HuH-7 (cell line): ENCODE results near the gene ENTPD8.

Experiments
- DNase-seq: peaks from one replicate; pipeline ENCODE4 v3.0.0; 2011; ENCODE audit warnings: low spot score

ENTPD8 gene

GRCh38 chr9:137441289-137441934, at the start of gene ENTPD8:
TSS of gene ENTPD8 (minus strand) at chr9:137441357. CDS start at chr9:137438285, 3,072 bp downstream.
- peak; percentile 98 for DNase-seq

- DNase-seq, result no peak
These were observed 49.5 kb upstream of the ENTPD8 start for GRCh38 chr9:137490532-137491186.

- DNase-seq, result no peak
These were observed 47.7 kb upstream of the ENTPD8 start for GRCh38 chr9:137488906-137489305.

GRCh38 chr9:137488327-137488653, 47.1 kb upstream of the ENTPD8 start:
- DNase-seq, result no peak

GRCh38 chr9:137487454-137488326, 46.5 kb upstream of the ENTPD8 start:
- no peak for DNase-seq

GRCh38 chr9:137486545-137487453, 45.6 kb upstream of the ENTPD8 start:
- no peak for DNase-seq

- no peak for DNase-seq
These were observed 45.0 kb upstream of the ENTPD8 start for GRCh38 chr9:137486141-137486490.

GRCh38 chr9:137485343-137486140, 44.4 kb upstream of the ENTPD8 start:
- no peak for DNase-seq

GRCh38 chr9:137484551-137485315, 43.6 kb upstream of the ENTPD8 start:
- DNase-seq, result no peak

GRCh38 chr9:137482094-137482781, 41.1 kb upstream of the ENTPD8 start:
- no peak for DNase-seq

- no peak for DNase-seq
These were observed 39.8 kb upstream of the ENTPD8 start for GRCh38 chr9:137480686-137481683.

- DNase-seq, result no peak
These were observed 38.9 kb upstream of the ENTPD8 start for GRCh38 chr9:137479892-137480685.

- DNase-seq, result no peak
These were observed 38.1 kb upstream of the ENTPD8 start for GRCh38 chr9:137478962-137479861.

- no peak for DNase-seq
These were observed 37.4 kb upstream of the ENTPD8 start for GRCh38 chr9:137478613-137478961.

- no peak for DNase-seq
These were observed 36.8 kb upstream of the ENTPD8 start for GRCh38 chr9:137477778-137478612.

GRCh38 chr9:137476856-137477255, 35.7 kb upstream of the ENTPD8 start:
- DNase-seq, result no peak
